CD14-positive monocyte (primary cell): ENCODE results near the gene MRPL47. TPM values are rescaled to one million over a fixed set of nuclear protein-coding genes. Genes with fewer than 3 reads are reported as not detected.
A peak's percentile ranks its signal among the peaks of the same experiment; 100 is the strongest.

ENCODE experiments used
- DNase-seq, 3 donors: peaks; one replicate each; pipeline ENCODE4 v3.0.0-alpha.2; 2011 to 2022
- H2AFZ ChIP-seq: 2 replicates; pipeline ENCODE4 v1.6.0; 2012; ENCODE audit warnings: mild to moderate bottlenecking, low read depth, low read length, inconsistent platforms; ENCODE audit not compliant: insufficient read depth, poor library complexity, severe bottlenecking
- H3K27ac ChIP-seq, 2 donors: 1 replicate in 1 of 2; 2 replicates in 1 of 2; pipeline ENCODE4 v1.5.1; 2012 to 2013; ENCODE audit warnings: low read length in 2 of 2, control low read depth in 1 of 2, inconsistent platforms in 1 of 2, low read depth in 1 of 2, mild to moderate bottlenecking in 1 of 2
- H3K27me3 ChIP-seq, 2 donors: one replicate each; pipeline versions ENCODE4 v1.6.0 to v1.6.1; 2011 to 2013; ENCODE audit warnings: low read length in 2 of 2; ENCODE audit not compliant: control insufficient read depth in 2 of 2, insufficient read depth in 2 of 2
- H3K36me3 ChIP-seq, 2 donors: replicated peaks in 1 of 2; 1 replicate in 1 of 2; 2 replicates in 1 of 2; pipeline versions ENCODE4 v1.5.1 to v1.6.1; 2012 to 2013; ENCODE audit warnings: low read length in 2 of 2, control low read depth in 1 of 2, inconsistent platforms in 1 of 2, mild to moderate bottlenecking in 1 of 2; ENCODE audit not compliant: insufficient read depth in 2 of 2, control insufficient read depth in 1 of 2
- H3K4me1 ChIP-seq, 2 donors: 1 replicate in 1 of 2; 2 replicates in 1 of 2; pipeline versions ENCODE4 v1.5.1 to v1.6.1; 2012 to 2013; ENCODE audit warnings: low read length in 2 of 2, control low read depth in 1 of 2, inconsistent platforms in 1 of 2, mild to moderate bottlenecking in 1 of 2, moderate library complexity in 1 of 2; ENCODE audit not compliant: insufficient read depth in 2 of 2, control insufficient read depth in 1 of 2
- H3K4me2 ChIP-seq: replicated peaks from 2 replicates; pipeline ENCODE3; 2012; ENCODE audit warnings: low read length, moderate library complexity, mild to moderate bottlenecking; ENCODE audit not compliant: poor library complexity, severe bottlenecking; ENCODE audit errors: extremely low read depth
- H3K4me3 ChIP-seq, 3 experiments: fragments of 200-600 bp in 1 of 3; sonication (generic) in 1 of 3; replicated peaks in 1 of 3; 1 replicate in 2 of 3; 2 replicates in 1 of 3; pipeline ENCODE4 v1.5.1; 2011 to 2013; ENCODE audit warnings: low read length in 3 of 3, mild to moderate bottlenecking in 3 of 3, control low read depth in 2 of 3, low read depth in 2 of 3, inconsistent platforms in 1 of 3, moderate library complexity in 1 of 3
- H3K79me2 ChIP-seq: 2 replicates; pipeline ENCODE4 v1.6.0; 2012; ENCODE audit warnings: mild to moderate bottlenecking, control low read depth, inconsistent platforms, low read length, moderate library complexity; ENCODE audit not compliant: insufficient read depth
- H3K9ac ChIP-seq: 2 replicates; pipeline ENCODE4 v1.6.0; 2017; ENCODE audit warnings: low read length, mild to moderate bottlenecking; ENCODE audit not compliant: insufficient read depth, poor library complexity, severe bottlenecking
- H3K9me3 ChIP-seq, 2 donors: replicated peaks in 1 of 2; 1 replicate in 1 of 2; 2 replicates in 1 of 2; pipeline versions ENCODE4 v1.5.1 to v1.6.1; 2012 to 2013; ENCODE audit warnings: low read length in 2 of 2, control low read depth in 1 of 2; ENCODE audit not compliant: control insufficient read depth in 1 of 2, insufficient read depth in 1 of 2
- H4K20me1 ChIP-seq: 2 replicates; pipeline ENCODE4 v1.6.0; 2012; ENCODE audit warnings: mild to moderate bottlenecking, low read length, control low read depth, moderate library complexity; ENCODE audit not compliant: insufficient read depth
- H3K27ac Mint-ChIP-seq, 7 donors: one replicate each; pipeline ENCODE4 v1.8.0; 2020; ENCODE audit warnings: mild to moderate bottlenecking in 7 of 7, mixed read lengths in 7 of 7, moderate library complexity in 6 of 7, inconsistent platforms in 2 of 7
- H3K27me3 Mint-ChIP-seq, 3 donors: one replicate each; pipeline ENCODE4 v1.8.0; 2021 to 2022; ENCODE audit warnings: low read depth in 3 of 3, mild to moderate bottlenecking in 3 of 3, mixed read lengths in 3 of 3, moderate library complexity in 3 of 3, inconsistent platforms in 1 of 3
- H3K36me3 Mint-ChIP-seq, 2 donors: one replicate each; pipeline ENCODE4 v1.8.0; 2020; ENCODE audit warnings: mixed read lengths in 2 of 2, inconsistent platforms in 1 of 2, mild to moderate bottlenecking in 1 of 2
- H3K4me1 Mint-ChIP-seq: one replicate; pipeline ENCODE4 v1.8.0; 2020; ENCODE audit warnings: mild to moderate bottlenecking, mixed read lengths
- H3K4me3 Mint-ChIP-seq, 2 donors: one replicate each; pipeline ENCODE4 v1.8.0; 2020; ENCODE audit warnings: mild to moderate bottlenecking in 2 of 2, mixed read lengths in 2 of 2, moderate library complexity in 1 of 2
- H3K9me3 Mint-ChIP-seq, 7 donors: one replicate each; pipeline ENCODE4 v1.8.0; 2020 to 2022; ENCODE audit warnings: mixed read lengths in 7 of 7, mild to moderate bottlenecking in 6 of 7, moderate library complexity in 6 of 7, inconsistent platforms in 2 of 7
- CTCF ChIP-seq: fragments of 200-600 bp; IDR thresholded peaks from one replicate; pipeline ENCODE4 v1.8.0; 2022; ENCODE audit warnings: antibody characterized with exemption, mild to moderate bottlenecking
- WGBS: methylation state at CpG from one replicate; pipeline ENCODE4 v1.1.5; 2013; ENCODE audit warnings: missing lambda C conversion rate; ENCODE audit not compliant: insufficient coverage; 5-methylcytosine and 5-hydroxymethylcytosine counted together
- intact Hi-C, 2 donors: fragments of 100-400 bp; cut with micrococcal nuclease; formaldehyde crosslinking; loops; one replicate each; pipeline versions ENCODE4 v1.15.0 to v1.15.1; 2023
- polyA plus RNA-seq, 3 donors: library from polyadenylated mRNA; depleted of rRNA in 1 of 3; unstranded in 2 of 3; stranded (reverse) in 1 of 3; fragments of 300-500 nt in 2 of 3; fragments of >200 nt in 1 of 3; fragmentation: Illumina TruSeq in 2 of 3; gene quantifications; 1 replicate in 2 of 3; 2 replicates in 1 of 3; pipeline ENCODE4 v1.2.3, GENCODE V29; 2012 to 2021

Gene MRPL47
- polyA plus RNA-seq, 3 donors, result 10.3 to 46.4 (median 44.3) TPM

GRCh38 chr3:179652447-179653095 lies 48.1 kb upstream of the MRPL47 start, which contains the start of gene USP13:
TSS of gene USP13 (plus strand) at chr3:179653040. CDS start at chr3:179653226, 186 bp downstream.
- no peaks in the 10 kb centered on the region for H4K20me1 ChIP-seq
- intact Hi-C loops, result no loop called here
- H3K9me3 ChIP-seq, result no peaks in the 10 kb centered on the region
- H3K4me1 Mint-ChIP-seq, result peaks cover 29% of the 10 kb centered on the region
- H3K27me3 ChIP-seq, result peaks cover 0 to 21% of the 10 kb centered on the region in 2 donors
- peak within 1 kb of the TSS; percentile 62 to 83 (median 83) for H3K4me3 ChIP-seq
- no peaks in the 10 kb centered on the region for H3K36me3 ChIP-seq
- H3K9ac ChIP-seq, result peak within 1 kb of the TSS; percentile 64
- peak within 1 kb of the TSS; percentile 92 for H2AFZ ChIP-seq
- peak within 1 kb of the TSS; percentile 89 for H3K4me2 ChIP-seq
- H3K4me3 Mint-ChIP-seq, result peak within 1 kb of the TSS; percentile 91 to 95
- H3K27me3 Mint-ChIP-seq, result peaks cover 14 to 37% (median 19%) of the 10 kb centered on the region in 3 donors
- no peak for TF ChIP-seq CTCF
- H3K27ac Mint-ChIP-seq, result peak within 1 kb of the TSS; percentile 39 to 84 (median 78)
- H3K27ac ChIP-seq, result peak within 1 kb of the TSS; percentile 44 to 62
- under 1% methylated on average over 52 of the region's 56 CpGs for whole genome bisulfite sequencing
- peaks cover 15 to 25% of the 10 kb centered on the region in 2 donors for H3K4me1 ChIP-seq
- H3K79me2 ChIP-seq, result no peaks in the 10 kb centered on the region
- H3K9me3 Mint-ChIP-seq, result peaks cover 0 to 2% (median 0%) of the 10 kb centered on the region in 7 donors
- DNase-seq, result peak; percentile 12 to 30 (median 28)
- peaks cover 0 to 5% of the 10 kb centered on the region in 2 donors for H3K36me3 Mint-ChIP-seq

GRCh38 chr3:179651687-179652446 lies 47.4 kb upstream of the MRPL47 start:
- Mint-ChIP-seq H3K36me3 (peaks cover 0 to 5% of the 10 kb centered on the region in 2 donors), H3K27me3 (peaks cover 14 to 37% (median 19%) of the 10 kb centered on the region in 3 donors), H3K4me3 (peak overlapping the region; percentile 79 to 81), H3K4me1 (peaks cover 29% of the 10 kb centered on the region), H3K9me3 (peaks cover 0 to 2% (median 0%) of the 10 kb centered on the region in 7 donors), H3K27ac (peak overlapping the region in 3 of 7 donors; percentile 13 to 68 (median 15))
- Histone ChIP-seq H3K4me2 (peak overlapping the region; percentile 89), H3K9me3 (no peaks in the 10 kb centered on the region), H3K4me3 (peak overlapping the region; percentile 47 to 83 (median 54)), H4K20me1 (no peaks in the 10 kb centered on the region), H3K27ac (no peak overlapping the region), H2AFZ (peak overlapping the region; percentile 92), H3K27me3 (peaks cover 0 to 21% of the 10 kb centered on the region in 2 donors), H3K36me3 (no peaks in the 10 kb centered on the region), H3K79me2 (no peaks in the 10 kb centered on the region), H3K4me1 (peaks cover 15 to 25% of the 10 kb centered on the region in 2 donors), H3K9ac (peak overlapping the region; percentile 59)
- intact Hi-C loops, result no loop called here
- WGBS, result 56% methylated on average over 4 of the region's 11 CpGs
- no peak for TF ChIP-seq CTCF
- peak; percentile 0 to 20 (median 8) for DNase-seq
